Stomach (tissue), 4 donors: ENCODE measurements around the gene PLPP7.

Experiments used
- EP300 ChIP-seq: sonication (generic); formaldehyde crosslinking; IDR thresholded peaks from one replicate; pipeline ENCODE4 v1.6.1; 2017; ENCODE audit warnings: antibody characterized with exemption
- TF ChIP-seq, protein P1 (sequence below), 7 experiments: fragments of 450-650 bp in 4 of 7; fragments of 200-600 bp in 3 of 7; sonication (generic) in 3 of 7; IDR thresholded peaks; one replicate each; pipeline ENCODE4 v1.5.1; 2016 to 2019; ENCODE audit warnings: antibody characterized with exemption in 7 of 7, control low read depth in 2 of 7, mild to moderate bottlenecking in 1 of 7

DNA sequence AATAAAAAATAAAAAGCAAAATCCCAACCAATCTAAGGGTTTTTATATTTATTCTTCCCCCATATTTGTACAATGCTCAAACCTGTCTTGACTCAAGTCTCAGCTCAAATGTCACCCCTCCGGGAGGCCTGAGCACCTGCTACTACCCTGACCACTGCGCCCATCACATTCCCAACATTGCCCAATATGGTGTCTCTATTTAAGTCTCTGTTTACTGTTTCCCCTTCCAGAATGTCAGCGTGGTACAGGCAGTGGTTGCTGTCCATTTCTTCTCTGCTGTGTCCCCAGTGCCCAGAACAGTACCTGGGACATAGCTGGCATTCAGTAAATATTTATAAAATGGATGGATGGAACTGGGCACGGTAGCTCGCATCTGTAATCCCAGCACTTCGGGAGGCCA lies 57.0 kb downstream of the PLPP7 start:
- TF ChIP-seq, protein P1, sequence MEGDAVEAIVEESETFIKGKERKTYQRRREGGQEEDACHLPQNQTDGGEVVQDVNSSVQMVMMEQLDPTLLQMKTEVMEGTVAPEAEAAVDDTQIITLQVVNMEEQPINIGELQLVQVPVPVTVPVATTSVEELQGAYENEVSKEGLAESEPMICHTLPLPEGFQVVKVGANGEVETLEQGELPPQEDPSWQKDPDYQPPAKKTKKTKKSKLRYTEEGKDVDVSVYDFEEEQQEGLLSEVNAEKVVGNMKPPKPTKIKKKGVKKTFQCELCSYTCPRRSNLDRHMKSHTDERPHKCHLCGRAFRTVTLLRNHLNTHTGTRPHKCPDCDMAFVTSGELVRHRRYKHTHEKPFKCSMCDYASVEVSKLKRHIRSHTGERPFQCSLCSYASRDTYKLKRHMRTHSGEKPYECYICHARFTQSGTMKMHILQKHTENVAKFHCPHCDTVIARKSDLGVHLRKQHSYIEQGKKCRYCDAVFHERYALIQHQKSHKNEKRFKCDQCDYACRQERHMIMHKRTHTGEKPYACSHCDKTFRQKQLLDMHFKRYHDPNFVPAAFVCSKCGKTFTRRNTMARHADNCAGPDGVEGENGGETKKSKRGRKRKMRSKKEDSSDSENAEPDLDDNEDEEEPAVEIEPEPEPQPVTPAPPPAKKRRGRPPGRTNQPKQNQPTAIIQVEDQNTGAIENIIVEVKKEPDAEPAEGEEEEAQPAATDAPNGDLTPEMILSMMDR (IDR thresholded peaks at IDR 0.05): no peak
- no peak for TF ChIP-seq EP300
